Right atrium auricular region (tissue), 2 donors: Measurements from ENCODE around the gene TBC1D23. TPM values are rescaled to one million over a fixed set of nuclear protein-coding genes. Genes with fewer than 3 reads are reported as not detected.

Experiments used
- DNase-seq: peaks from one replicate; pipeline ENCODE4 v3.0.0-alpha.2; 2019; ENCODE audit warnings: low spot score
- H3K27ac ChIP-seq, 2 donors: fragments of 200-600 bp; sonication (generic); 1 replicate in 1 of 2; 2 replicates in 1 of 2; pipeline ENCODE4 v1.5.1; 2016 to 2019
- H3K27me3 ChIP-seq, 2 donors: fragments of 200-600 bp; sonication (generic); one replicate each; pipeline versions ENCODE4 v1.5.1 to v1.6.0; 2017 to 2019
- H3K36me3 ChIP-seq: fragments of 200-600 bp; sonication (generic); one replicate; pipeline ENCODE4 v1.5.1; 2016
- H3K4me1 ChIP-seq, 2 donors: fragments of 200-600 bp; sonication (generic); one replicate each; pipeline versions ENCODE4 v1.5.1 to v1.6.0; 2017 to 2019
- H3K4me3 ChIP-seq, 2 donors: fragments of 200-600 bp; sonication (generic); 1 replicate in 1 of 2; 2 replicates in 1 of 2; pipeline ENCODE4 v1.5.1; 2017 to 2019; ENCODE audit warnings: mild to moderate bottlenecking in 1 of 2, moderate library complexity in 1 of 2
- H3K9me3 ChIP-seq, 2 donors: fragments of 200-600 bp; sonication (generic); one replicate each; pipeline ENCODE4 v1.5.1; 2019
- total RNA-seq, 2 donors: library from RNA; depleted of rRNA; stranded (reverse); fragments of >200 nt; gene quantifications; one replicate each; pipeline ENCODE4 v1.1.0, GENCODE V29; 2016
- TF ChIP-seq, protein P1 (sequence below), 2 donors: fragments of 200-600 bp; sonication (generic); IDR thresholded peaks; one replicate each; pipeline ENCODE4 v1.5.1; 2019; ENCODE audit warnings: antibody characterized with exemption in 2 of 2

The TBC1D23 gene
- 10 to 100 TPM; 16.3 to 39.5 TPM for total RNA-seq

DNA sequence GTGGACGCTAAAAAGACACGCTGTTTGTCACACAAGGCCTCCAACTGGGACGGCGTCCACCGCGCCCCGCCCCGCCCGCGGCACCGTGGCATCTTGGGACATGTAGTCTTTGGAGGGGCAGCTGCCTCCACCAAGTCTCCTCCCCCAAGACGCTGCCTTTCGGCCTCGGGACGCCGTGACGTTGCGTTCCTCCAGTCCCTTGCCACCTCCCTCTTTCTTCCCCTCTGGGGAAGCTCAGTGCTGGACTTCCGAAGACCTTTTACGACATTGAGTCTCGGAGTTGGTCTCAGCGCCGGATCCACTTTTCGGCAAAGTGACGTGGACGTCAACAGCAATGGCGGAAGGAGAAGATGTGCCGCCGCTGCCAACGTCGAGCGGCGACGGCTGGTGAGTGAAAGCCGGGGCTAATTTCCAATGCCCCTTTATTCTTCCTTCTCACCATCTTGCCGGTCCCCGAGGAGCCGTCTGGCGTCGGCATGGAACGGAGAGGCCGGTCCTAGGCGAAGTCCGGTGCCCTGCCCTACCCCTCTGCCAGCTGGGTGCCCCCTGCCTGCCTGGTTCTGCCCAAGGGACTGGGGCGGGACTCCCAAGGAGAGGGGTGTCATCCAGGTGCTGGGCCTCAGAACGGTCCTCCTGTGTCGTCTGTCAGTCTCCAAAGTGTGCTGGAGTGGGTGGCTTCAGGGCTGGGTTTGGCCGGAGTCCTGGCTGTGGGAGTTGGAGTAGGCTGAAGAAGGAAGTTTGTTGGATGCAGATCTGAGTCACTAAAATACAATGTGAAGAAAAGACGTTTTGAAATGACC is at the start of gene TBC1D23:
TSS of gene TBC1D23 (plus strand) at position 308 of the 800 bp plus-strand sequence. CDS start at position 335, 27 bp downstream.
- Histone ChIP-seq H3K9me3 (no peaks in the 10 kb centered on the region), H3K4me1 (peaks cover 0 to 40% of the 10 kb centered on the region in 2 donors), H3K27me3 (no peaks in the 10 kb centered on the region), H3K36me3 (no peaks in the 10 kb centered on the region), H3K4me3 (peak within 1 kb of the TSS; percentile 98), H3K27ac (peak within 1 kb of the TSS; percentile 92 to 99)
- TF ChIP-seq, protein P1, sequence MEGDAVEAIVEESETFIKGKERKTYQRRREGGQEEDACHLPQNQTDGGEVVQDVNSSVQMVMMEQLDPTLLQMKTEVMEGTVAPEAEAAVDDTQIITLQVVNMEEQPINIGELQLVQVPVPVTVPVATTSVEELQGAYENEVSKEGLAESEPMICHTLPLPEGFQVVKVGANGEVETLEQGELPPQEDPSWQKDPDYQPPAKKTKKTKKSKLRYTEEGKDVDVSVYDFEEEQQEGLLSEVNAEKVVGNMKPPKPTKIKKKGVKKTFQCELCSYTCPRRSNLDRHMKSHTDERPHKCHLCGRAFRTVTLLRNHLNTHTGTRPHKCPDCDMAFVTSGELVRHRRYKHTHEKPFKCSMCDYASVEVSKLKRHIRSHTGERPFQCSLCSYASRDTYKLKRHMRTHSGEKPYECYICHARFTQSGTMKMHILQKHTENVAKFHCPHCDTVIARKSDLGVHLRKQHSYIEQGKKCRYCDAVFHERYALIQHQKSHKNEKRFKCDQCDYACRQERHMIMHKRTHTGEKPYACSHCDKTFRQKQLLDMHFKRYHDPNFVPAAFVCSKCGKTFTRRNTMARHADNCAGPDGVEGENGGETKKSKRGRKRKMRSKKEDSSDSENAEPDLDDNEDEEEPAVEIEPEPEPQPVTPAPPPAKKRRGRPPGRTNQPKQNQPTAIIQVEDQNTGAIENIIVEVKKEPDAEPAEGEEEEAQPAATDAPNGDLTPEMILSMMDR (IDR thresholded peaks at IDR 0.05), result no peak
- peak; percentile 99 for DNase-seq

DNA sequence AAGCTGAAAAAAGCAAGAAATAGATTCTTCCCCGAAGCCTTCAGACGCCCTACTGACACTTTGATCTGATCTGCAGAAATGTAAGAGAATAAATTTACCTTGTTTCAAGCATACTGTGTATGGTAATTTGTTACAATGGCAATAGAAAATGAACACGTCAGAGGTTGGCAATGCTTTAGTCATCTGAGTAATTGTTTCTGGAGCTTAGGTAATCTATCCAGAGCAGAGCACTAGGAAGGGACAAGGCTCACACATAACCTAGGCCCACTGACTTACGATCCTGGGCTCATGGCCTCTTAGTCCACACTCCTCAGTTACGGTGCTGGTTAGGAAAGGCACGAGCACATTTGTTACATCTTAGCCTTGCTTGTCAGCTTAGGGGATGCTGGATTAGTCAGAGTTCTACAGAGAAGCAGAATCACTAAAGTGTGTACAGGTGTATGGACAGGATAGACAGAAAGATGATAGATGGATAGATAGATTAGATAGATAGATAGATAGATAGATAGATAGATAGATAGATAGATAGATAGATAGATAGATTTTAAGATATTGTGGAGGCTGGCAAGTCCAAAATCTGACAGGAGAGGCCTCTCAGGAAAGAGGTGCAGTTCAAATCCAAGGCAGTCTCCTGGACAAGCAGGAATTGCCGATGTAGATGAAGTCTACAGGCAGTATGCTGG is 46.8 kb upstream of the TBC1D23 start:
- no peak for DNase-seq
- H3K27ac ChIP-seq, result no peak overlapping the region
- no peaks in the 10 kb centered on the region for H3K36me3 ChIP-seq
- H3K4me3 ChIP-seq, result no peak overlapping the region
- peaks cover 0 to 4% of the 10 kb centered on the region in 2 donors for H3K9me3 ChIP-seq
- peaks cover 0 to 22% of the 10 kb centered on the region in 2 donors for H3K4me1 ChIP-seq
- H3K27me3 ChIP-seq, result no peaks in the 10 kb centered on the region
- TF ChIP-seq, protein P1 (IDR thresholded peaks at IDR 0.05), result no peak

DNA sequence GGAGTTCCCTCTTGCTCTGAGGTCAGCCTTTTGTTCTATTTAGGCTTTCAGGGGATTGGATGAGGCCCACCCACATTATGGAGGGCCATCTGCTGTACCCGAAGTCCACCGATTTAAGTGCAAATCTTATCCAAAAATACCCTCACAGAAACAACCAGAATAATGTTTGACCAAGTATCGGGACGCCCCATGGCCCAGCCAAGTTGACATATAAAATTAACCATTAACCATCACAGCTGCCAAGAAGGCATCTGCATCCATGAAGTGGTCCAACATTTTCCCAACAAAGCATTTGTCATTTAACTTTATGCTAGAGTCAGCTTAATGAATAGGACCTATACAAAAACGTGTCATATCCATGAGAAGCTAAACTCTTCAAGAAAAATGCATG is 46.2 kb upstream of the TBC1D23 start:
- peaks cover 0 to 21% of the 10 kb centered on the region in 2 donors for H3K4me1 ChIP-seq
- H3K27ac ChIP-seq, result no peak overlapping the region
- no peak for DNase-seq
- no peaks in the 10 kb centered on the region for H3K27me3 ChIP-seq
- TF ChIP-seq, protein P1 (IDR thresholded peaks at IDR 0.05), result no peak
- H3K36me3 ChIP-seq, result no peaks in the 10 kb centered on the region
- H3K4me3 ChIP-seq, result no peak overlapping the region
- H3K9me3 ChIP-seq, result peaks cover 0 to 10% of the 10 kb centered on the region in 2 donors

DNA sequence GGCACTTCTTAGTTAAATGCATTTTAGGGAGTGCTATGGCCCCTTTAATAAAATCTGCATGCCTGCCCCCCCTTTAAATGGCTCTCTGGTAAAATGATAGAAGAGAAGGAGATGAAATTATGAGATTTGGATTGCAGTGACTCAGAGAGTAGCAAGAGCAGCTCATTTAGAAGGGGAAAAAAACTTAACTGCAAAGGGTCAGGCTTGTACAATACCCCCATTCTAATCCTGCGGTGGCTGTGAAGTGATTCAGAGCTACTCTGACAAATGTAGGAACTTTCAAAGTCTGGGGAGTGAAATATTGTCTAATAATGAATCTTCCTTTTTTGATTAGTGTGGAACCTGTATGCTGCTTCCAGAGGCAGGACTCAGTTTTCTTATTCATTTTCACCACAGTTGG is 44.1 kb upstream of the TBC1D23 start:
- H3K4me1 ChIP-seq, result no peaks in the 10 kb centered on the region
- DNase-seq, result no peak

DNA sequence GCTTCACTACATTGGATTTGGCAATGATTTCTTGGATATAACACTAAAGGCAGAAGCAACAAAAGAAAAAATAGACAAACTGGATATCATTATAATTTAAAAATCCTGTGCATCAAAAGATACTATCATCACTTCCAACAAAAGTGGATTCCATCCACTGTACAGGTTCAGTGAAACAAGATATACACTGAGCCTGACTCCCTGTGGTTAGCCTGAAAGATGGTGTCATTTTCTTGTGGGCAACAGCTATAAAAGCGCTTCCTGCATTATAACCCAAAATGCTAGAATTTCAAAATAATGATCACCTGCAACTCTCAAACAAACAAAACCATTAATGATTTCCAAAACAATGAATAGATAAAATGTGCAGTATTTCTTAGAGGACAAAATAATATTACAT is 39.6 kb upstream of the TBC1D23 start:
- Histone ChIP-seq H3K27ac (no peak overlapping the region), H3K4me1 (no peaks in the 10 kb centered on the region), H3K4me3 (no peak overlapping the region), H3K27me3 (no peaks in the 10 kb centered on the region), H3K36me3 (no peaks in the 10 kb centered on the region), H3K9me3 (peaks cover 0 to 25% of the 10 kb centered on the region in 2 donors)
- no peak for DNase-seq
- TF ChIP-seq, protein P1 (IDR thresholded peaks at IDR 0.05), result no peak

More for the DNA sequence above, 44.1 kb upstream of the TBC1D23 start:
- no peaks in the 10 kb centered on the region for H3K27me3 ChIP-seq
- no peak overlapping the region for H3K4me3 ChIP-seq
- TF ChIP-seq, protein P1 (IDR thresholded peaks at IDR 0.05), result no peak
- no peaks in the 10 kb centered on the region for H3K36me3 ChIP-seq
- H3K27ac ChIP-seq, result no peak overlapping the region
- H3K9me3 ChIP-seq, result peaks cover 0 to 25% of the 10 kb centered on the region in 2 donors
